CD4-positive, alpha-beta T cell treated with Interleukin-17A for 4 hours (primary cell): ENCODE measurements around the gene ARL8B.
"Not testable (repeated sequence)": the region's sequence is repeated elsewhere in the genome, so short reads cannot be mapped to it uniquely, and the experiment has no call there.

Source experiments
- DNase-seq: peaks from one replicate; pipeline ENCODE4 v3.0.0-alpha.2; 2020; ENCODE audit warnings: mixed read lengths

ARL8B gene

DNA sequence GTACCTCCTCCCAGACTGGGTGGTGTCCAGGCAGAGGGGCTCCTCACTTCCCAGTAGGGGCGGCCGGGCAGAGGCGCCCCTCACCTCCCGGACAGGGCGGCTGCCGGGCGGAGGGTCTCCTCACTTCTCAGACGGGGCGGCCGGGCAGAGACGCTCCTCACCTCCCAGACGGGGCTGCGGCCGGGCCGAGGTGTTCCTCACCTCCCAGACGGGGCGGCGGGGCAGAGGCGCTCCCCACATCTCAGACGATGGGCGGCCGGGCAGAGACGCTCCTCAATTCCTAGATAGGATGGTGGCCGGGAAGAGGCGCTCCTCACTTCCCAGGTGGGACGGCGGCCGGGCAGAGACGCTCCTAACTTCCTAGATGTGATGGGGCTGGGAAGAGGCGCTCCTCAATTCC is 8.4 kb upstream of the ARL8B start:
- not testable (repeated sequence) for DNase-seq

DNA sequence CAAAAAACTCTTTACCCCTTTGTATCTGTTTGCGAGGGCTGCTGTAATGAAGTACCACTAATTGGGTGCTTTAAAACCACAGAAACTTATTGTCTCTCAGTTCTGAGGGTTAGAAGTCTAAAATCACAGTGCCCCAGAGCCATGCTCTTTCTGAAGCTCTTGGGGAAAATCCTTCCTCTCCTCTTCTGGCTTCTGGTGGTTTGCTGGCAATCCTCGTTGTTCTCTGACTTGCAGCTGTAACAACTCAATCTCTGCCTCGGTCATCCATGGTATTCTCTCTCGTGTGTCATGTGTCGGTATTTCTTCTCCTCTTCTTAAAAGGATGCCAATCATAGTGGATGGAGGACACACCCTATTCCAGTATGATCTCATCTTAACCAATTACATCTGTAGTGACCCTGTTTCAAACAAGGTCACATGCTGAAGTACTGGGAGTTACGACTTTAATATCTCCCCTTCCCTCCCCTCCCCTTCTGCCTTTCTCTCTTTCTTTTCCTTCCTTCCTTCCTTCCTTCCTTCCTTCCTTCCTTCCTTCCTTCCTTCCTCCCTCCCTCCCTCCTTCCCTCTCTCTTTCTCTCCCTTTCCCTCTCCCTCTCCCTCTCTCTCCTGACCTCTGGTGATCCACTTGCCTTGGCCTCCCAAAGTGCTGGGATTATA is 6.5 kb upstream of the ARL8B start:
- no peak for DNase-seq

DNA sequence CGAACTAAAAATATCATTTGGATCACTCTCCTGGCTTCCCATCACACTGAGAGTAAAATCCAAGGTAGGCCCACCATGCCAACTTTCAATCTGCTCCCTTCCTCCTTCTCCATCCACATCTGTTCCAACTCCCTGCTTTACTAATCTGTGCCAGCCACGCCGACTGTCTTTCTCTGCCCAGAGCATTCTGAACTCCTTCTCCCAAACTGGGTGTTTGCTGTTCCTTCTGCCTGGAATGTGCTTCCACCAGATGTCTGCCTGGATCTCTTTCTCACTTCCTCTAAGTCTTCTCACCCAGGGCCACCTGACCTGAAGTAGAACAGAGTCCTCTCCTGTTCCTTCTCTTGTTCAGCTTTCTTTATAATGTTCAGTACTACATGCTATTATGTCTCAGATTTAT is 5.6 kb upstream of the ARL8B start:
- DNase-seq = no peak

DNA sequence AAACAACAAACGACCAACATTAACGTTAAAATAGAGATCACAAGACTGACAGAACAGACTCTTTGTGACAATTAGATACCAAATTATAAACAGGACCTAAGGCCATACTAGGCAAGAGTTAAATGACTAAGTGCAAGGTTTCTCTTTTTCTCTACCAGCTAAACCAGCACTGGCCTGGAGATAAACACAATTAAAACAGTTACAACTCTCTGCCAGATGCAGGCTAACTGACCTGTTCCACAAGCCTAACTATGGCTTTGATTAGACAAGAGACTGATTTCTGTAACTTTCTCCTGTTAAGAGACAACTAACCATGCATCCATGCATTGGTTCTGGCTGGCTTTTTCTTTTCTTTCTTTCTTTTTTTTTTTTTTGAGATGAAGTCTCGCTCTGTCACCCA is 1.6 kb upstream of the ARL8B start:
- DNase-seq = no peak

DNA sequence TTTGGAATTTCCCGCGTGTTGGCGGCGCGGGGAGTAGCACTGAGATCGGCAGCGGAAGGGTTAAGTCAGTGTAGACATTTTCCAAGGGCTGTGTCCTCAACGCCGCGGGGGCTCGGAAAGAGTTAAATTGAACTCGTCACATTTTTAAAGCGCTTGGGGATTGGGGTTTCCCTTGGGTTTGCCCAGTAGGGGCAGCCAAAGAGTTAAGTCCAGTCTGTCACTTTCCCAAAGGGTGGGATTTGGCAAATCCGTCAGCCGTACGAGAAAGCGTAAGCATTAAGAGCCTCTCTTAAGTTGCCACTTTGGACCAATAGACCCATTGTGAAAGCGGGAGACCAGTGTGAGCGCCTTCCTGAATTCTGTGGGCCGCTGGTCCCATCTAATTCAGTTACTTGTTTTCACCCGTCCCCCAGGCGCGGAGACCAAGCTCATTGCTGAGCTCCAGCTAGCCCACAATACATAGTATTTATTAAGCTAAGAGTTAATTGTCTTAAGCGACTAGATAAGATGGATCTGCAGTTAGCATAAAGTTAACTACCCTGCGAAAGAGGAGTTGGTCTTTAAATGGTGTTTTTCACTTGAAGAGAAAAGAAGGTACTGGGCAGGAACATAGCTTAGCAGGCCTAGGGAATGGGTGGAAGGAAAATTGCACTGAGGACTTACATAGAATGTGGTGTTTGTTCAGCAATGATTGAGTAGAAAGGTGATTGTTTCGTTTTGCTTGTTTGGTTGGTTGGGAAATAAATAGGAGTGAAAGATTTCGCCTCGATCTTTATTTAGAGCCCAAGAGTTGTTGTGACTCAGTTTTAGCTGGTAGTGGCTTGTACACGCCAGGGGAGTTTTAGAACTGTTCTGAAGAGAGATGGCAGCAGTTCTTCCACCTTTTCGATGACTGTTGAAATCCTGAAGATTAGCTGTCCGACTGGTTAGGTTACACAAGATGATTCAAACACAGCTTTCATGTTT is 932 bp downstream of the ARL8B start:
- peak; percentile 17 for DNase-seq

DNA sequence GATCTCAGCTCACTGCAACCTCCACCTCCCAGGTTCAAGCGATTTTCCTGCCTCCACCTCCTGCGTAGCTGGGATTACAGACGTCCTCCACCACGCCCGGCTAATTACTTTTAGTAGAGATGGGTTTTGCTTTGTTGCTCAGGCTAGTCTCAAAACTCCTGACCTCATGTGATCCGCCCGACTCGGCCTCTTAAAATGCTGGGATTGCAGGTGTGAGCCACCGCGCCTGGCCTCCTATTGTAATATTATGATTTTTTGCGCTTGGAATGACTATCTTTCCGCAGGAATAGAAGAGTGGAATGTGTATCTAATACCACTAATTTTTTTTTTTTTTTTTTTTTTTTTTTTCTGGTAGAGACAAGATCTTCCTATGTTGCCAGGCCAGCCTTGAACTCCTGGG is 1.8 kb downstream of the ARL8B start:
- no peak for DNase-seq

DNA sequence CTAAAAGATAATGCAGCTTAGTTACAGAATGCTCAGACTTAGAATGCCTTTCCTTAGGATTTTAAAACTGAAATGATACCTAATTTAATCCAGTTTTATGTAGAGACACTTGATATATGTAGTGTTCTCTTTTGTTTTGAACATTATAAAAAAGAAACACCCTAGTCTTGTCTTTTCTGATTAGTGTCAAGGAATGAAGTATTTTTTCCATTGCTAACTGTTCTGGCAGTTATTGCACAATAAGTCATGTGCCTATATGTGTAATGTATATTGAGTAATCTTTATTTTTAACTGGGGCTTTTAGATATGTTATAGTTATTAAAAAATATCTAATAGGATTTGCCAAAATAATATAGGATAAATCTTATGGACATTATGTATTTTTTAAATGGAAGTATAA is 4.5 kb downstream of the ARL8B start:
- DNase-seq = no peak

DNA sequence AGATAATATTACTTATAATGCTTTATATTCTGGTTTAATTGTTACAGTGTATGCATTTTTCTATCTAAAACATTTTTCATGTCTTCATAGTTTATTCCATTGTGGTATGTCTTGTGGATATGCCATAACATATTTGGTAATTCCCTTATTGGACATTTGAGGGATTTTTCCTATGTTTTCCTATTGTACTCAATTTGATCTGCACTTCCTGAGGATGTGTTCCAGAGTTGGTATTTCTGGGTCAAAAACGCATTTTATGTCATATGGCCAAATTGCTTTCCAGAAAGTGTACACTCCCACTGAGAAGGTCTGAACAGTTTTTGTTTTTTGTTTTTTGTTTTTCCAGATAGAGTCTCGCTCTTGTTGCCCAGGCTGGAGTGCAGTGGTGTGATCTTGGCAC is 6.8 kb downstream of the ARL8B start:
- DNase-seq = no peak

DNA sequence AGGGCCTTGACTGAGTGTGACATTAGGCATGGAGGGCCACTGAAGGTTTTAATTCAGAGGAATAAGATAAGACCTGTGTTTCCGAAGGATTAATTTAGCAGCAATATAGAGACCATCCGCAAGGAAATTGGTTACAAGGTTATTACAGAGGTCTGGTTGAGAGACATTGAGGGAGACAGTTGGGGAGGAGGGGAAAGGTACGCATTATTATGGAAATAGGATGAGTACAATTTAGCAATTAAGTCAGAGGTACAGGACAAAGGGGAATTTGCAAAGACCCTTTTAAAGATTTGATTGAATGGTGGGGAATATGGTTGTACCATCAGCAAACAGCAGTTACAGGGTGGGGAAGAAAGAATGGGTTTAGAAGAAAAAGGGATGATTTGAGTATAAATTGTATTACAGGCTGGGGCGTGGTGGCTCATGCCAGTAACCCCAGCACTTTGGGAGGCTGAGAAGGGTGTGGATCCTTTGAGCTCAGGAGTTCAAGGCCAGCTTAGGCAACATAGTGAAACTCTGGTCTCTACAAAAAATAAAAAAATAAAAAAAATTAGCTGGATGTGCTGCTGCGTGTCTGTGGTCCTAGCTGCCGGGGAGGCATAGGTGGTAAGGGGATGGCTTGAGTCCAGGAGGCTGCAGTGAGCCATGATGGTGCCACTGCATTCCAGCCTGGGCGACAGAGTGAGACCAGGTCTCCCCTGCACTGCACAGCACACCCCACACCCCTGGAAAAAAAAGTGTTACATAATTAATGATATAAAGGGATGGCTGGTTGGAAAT is 11.3 kb downstream of the ARL8B start:
- DNase-seq = no peak

DNA sequence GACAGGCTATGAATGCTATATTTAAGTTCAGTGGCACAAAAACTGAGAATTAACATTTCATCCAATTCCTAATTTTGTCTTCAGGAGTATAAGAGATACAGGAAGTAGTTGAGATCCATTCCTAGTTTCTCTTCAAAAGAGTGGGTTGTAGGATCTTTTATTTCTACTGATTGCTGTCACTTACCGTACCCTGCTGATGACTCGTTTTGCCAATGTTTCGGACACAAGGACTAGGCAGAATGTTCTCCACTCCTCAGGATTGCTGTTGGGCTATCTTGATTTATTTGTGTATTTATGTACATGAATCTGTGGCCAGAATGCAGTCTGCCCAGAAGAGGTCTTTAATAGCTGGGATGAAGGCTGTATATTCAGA is 11.9 kb downstream of the ARL8B start:
- DNase-seq = no peak

DNA sequence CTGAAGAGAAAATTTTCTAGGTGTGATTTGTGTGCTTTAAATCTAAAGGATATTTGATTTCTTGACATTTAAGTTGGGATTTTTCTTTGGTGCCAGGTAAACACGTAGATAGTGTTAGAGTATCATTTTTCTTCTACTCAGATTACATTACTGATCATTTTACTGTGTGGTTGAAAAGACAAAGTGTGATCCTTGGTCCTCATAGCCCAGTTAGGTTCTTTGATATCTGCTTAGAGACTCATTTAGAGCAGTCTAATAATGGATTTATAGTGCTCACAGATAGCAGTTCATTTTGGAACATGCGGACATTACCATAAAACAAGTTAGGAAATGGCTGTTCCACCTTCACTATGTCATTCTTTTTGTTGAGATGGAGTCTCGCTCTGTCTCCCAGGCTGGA is 12.4 kb downstream of the ARL8B start:
- DNase-seq = no peak

DNA sequence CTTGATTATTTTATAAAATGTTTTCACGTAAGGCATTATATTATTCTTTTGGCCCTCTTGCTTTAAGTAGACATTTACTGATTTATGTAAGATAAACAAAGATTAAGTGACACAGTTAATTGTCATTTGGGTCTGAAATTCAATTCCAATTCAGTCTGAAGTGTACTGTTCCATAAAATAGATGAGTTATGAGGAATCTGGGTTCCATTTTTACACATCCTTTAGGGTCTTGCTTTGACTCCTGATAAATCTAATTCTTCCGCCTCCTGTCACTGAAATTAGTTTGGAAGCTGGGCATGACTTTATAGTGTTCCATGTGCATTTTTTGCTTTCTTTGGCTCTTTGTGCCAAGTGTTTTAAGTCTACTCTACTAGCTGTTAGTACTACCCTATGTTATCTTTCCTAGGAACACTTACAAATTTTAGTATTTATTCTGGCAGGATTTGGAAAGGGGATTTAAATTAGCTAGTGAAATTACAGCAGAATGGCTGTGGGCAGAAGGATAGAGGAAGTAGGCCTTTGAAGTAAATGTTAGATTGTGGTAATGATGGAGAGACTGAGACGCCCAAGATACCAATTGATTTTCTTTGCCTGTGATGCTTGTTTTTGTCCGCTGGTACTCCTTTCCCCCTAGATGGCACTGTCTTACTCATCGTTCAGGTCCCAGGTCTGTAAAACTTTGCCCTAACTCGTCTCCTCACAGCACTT is 14.3 kb downstream of the ARL8B start:
- peak; percentile 47 for DNase-seq

DNA sequence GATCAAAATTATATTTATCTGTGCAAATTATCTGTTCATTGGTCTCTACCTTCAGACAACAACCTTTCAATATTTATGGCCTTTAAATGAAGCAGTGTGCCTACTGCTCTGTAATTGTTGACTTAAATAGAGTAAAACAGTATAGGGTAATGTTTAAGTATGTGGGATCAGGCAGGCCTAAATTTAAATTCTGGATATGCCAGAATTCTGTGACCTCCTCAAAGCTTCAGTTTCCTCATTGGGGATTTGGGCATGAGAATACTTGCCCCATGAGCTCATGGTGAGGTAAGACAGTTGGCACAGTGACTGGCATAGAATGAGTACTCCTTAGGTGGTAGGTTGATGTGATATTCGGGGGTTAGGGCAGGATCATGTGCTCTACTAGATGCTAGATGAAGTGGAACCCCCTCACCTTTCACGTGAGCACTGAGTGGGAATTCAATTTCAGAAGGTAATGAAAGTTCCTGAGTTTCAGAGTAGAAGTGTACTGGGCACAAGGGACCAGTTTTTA is 14.9 kb downstream of the ARL8B start:
- DNase-seq = no peak

DNA sequence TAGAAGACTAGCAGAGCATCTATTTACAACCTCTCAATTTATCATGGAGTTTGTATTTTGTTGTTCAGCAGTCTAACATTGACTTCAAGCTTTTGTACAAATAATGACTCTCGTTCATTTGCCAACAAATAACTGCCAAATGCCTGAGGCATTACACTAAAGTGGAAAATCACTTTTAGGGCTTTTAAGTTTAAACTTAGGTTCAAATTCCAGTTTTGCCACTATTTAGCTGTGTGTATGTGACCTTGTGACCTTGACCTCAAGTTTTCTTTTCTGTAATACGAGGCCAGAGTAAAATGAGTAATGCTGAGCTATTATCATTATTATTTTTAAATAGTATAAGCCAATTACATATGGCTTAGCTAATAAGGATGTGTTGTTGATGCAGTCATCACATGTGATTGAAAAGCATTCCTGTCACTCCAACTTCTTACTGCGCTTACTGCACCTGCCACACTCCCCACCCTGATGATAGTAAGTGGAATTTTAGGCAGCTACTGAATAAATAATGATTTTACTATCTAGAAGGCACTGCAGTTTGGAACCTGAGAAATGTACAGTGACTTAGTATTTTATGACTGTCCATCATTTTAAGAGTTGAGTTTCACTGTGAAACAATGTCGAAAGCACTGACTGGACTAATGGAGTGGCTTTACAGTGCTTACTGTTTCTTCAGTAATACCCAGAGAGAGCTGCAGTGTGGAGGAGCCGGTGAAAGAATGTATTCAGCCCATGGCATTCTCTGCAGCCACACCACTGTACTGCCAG is 16.3 kb downstream of the ARL8B start:
- DNase-seq = no peak

DNA sequence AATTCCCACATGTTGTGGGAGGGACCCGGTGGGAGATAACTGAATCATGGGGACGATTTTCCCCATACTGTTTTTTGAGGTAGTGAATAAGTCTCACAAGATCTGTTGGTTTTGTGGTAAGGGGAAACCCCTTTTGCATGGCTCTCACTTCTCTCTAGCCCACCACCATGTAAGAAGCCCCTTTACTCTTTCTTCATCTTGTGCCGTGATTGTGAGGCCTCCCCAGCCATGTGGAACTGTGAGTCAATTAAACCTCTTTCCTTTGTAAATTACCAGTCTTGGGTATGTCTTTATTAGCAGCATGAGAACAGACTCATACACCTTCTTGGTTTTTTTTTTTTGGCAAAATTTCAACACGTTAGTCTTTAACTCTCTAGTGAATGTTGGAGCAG is 18.1 kb downstream of the ARL8B start:
- DNase-seq = no peak

DNA sequence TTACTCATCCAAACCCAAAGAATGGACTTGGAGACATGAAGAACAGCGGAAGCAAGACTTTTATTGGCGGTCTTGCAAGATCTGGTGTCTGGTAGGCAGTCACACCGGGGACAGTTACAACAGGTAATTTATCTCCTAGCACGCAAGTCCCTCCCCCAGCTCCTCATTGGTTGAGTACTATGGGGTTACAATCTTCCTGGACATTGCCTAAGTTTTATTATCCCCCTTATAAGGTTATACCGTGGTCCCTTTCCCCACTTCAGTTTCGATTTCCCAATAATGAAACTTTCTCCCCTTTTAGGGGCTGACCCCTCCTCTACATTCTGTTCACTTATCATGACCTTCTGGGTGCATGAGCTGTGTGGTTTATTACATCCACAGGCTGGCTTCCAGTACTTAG is 18.7 kb downstream of the ARL8B start:
- no peak for DNase-seq

DNA sequence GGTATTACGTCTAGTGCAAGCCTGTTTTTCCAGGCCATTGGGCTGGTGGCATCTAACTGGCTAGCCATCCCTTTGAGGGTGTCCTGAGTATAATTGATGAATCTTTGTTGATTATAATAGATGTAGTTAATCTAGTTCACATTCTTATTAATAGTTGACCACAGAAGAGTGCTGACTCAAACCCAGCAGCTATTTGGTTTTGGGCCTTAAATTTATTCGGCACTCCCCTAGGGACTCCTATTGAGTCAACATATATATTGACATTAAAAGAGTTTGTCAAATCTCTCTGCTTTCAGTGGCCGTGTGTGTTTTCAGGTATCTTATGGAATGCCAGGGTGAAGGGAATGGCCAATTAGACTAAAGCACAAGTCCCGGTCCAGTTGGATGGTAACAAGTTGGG is 19.7 kb downstream of the ARL8B start:
- DNase-seq = no peak

DNA sequence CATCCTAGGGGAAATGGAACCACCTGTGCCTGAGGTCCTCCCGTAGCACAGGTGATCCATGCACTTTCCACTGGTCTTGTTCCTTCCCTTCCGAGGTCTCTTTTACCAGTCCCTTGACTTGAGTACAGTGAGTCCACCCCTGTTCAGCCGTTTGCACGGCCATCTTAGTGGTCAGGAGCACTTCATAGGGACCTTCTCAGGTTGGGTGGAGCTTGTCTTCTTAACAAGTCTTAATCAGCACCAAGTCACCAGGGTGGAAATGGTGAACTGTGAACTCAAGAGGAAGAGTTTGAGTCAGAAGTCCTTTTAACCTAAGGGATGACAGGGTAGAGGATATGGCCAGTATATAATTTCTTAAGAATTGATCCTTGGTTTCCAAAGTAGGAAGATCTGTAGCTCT is 21.4 kb downstream of the ARL8B start:
- DNase-seq = no peak

DNA sequence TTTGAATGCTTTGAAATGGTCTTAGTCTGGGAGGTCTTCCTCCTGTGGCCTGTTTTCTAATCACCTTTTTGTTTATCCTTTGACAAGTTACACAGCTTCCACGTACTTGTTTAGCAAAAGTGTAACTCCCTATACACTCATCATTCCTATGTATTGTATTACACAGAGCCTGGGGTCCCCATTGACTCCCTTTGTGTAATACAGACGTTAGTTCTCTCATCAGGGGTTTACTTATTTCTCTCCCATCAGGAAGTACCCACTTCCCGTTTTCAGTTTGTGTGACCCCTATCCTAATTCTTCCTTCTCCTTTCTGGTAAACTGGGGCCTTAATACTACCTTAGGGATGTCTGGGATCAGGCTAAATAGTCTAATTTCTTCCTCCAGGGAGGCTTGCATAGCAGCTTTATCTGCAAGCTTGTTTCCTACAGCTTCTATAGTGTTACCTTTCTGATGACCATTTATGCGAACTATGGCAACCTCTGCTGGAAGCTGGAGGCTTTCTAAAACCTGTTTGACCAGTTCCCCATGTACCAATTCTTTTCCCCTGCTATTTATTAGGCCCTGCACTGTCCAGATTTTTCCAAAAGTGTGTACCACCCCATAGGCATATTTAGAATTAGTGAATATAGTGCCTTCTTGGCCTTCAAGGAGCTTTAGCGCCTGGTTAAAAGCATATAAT is 22.4 kb downstream of the ARL8B start:
- DNase-seq = no peak

DNA sequence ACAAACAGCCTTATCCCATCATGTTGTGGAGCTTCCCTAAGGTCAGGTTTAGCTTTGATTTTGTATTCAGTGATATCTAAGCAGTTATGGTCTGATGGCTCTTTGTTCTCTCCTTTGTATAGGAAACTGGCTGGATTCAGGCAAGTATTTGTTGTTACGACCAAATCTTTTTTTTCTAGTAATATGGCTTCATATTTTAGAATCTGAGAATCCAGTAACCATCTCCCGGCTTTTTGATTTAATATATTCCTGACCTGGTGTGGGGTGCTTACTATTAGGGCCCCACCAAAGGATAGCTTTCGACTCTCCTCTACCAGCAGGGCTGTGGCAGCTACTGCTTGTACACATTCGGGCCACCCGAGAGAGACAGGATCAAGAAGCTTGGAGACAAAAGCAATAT is 23.0 kb downstream of the ARL8B start:
- no peak for DNase-seq

DNA sequence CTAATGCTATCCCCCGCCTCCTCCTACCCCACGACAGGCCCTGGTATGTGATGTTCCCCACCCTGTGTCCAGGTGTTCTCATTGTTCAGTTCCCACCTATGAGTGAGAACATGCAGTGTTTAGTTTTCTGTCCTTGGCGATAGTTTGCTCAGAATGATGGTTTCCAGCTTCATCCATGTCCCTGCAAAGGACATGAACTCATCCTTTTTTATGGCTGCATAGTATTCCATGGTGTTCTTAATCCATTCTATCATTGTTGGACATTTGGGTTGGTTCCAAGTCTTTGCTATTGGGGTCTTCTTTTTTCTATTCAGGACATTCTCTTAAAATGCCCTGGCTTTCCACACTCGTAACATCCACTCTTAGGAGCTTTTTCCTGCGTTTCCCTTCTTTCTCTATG is 25.1 kb downstream of the ARL8B start:
- DNase-seq = not testable (repeated sequence)
